Measurements from ENCODE around the gene AP2A2.
A peak's percentile ranks its signal among the peaks of the same experiment; 100 is the strongest.

The AP2A2 gene

DNA sequence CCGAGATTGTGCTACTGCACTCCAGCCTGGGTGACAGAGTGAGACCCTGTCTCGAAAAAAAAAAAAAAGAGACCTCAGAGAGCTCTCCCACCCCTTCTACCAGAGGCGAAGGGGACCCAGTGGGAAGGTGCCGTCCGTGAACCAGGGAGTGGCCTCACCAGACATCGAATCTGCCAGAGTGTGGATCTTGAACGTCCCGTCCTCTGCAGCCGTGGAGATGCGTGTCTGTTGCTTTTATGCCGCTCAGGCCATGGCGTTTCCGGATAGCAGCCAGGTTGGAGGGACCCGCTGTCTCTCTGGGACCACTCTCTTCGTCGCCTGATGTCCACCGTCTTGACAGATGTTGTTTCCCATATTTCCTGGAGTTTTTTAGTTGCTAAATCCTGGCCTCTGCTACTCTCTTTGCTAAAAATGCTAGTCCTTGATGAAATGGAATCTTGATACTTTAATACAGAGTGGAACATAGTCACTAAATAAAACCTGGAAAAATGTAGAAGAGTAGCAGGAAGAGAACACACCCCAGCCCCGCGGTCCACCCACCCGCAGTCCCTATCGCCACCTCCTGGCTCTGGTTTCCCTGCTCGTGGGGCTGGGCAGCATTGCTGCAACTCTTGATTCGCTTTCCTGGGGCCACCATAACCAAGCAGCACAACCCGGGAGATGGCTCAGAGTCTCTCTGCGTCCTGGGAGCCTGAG is 122.9 kb downstream of the AP2A2 start:
- no peak for DNase-seq (ENCODE audit: extremely low read depth, low read depth)
- TF ChIP-seq, protein P1, sequence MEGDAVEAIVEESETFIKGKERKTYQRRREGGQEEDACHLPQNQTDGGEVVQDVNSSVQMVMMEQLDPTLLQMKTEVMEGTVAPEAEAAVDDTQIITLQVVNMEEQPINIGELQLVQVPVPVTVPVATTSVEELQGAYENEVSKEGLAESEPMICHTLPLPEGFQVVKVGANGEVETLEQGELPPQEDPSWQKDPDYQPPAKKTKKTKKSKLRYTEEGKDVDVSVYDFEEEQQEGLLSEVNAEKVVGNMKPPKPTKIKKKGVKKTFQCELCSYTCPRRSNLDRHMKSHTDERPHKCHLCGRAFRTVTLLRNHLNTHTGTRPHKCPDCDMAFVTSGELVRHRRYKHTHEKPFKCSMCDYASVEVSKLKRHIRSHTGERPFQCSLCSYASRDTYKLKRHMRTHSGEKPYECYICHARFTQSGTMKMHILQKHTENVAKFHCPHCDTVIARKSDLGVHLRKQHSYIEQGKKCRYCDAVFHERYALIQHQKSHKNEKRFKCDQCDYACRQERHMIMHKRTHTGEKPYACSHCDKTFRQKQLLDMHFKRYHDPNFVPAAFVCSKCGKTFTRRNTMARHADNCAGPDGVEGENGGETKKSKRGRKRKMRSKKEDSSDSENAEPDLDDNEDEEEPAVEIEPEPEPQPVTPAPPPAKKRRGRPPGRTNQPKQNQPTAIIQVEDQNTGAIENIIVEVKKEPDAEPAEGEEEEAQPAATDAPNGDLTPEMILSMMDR (IDR thresholded peaks at IDR 0.05; ENCODE audit: low read depth, low read length), result no peak

DNA sequence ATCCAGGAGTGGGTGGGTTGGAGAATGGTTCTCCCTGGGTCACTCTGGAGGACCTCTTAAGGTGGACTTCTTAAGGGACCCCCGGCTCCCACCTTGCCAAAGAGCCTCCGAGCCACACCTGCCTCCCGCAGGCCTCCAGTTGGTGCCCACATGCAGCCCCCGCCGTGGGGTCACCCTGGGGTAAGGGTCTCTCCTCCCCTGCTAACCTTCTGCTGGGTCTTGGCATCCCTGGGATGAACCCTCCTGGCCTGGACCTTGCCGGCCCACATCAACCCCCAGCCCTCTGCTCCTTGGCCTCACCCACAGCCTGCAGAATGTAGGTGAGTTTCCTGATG is 123.4 kb downstream of the AP2A2 start:
- TF ChIP-seq, protein P1 (IDR thresholded peaks at IDR 0.05; ENCODE audit: low read depth, low read length), result no peak
- no peak for DNase-seq (ENCODE audit: extremely low read depth, low read depth)

DNA sequence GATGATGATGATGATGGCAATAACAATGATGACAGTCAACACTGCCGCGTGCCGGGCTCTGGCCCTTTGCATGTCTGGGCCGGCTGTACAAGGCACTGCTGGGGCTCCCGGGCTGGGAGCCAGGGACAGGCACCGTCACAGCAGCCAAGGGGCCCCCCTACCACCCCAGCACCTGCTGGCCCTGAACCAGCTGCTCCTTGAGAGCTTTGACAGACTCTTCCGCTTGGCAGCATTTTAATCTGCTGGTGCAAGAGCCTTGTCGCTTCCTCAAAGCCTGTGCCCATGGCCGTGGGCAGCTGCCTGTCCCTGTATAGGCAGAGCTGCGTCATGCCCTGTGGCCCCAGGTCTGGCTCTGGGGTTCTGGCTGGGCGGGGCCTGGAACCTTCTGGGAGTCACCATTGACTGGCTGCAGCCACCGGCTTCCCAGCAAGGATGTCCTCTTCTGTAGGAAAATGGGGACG is 123.8 kb downstream of the AP2A2 start:
- TF ChIP-seq, protein P1 (IDR thresholded peaks at IDR 0.05; ENCODE audit: low read depth, low read length), result no peak
- no peak for DNase-seq (ENCODE audit: extremely low read depth, low read depth)

DNA sequence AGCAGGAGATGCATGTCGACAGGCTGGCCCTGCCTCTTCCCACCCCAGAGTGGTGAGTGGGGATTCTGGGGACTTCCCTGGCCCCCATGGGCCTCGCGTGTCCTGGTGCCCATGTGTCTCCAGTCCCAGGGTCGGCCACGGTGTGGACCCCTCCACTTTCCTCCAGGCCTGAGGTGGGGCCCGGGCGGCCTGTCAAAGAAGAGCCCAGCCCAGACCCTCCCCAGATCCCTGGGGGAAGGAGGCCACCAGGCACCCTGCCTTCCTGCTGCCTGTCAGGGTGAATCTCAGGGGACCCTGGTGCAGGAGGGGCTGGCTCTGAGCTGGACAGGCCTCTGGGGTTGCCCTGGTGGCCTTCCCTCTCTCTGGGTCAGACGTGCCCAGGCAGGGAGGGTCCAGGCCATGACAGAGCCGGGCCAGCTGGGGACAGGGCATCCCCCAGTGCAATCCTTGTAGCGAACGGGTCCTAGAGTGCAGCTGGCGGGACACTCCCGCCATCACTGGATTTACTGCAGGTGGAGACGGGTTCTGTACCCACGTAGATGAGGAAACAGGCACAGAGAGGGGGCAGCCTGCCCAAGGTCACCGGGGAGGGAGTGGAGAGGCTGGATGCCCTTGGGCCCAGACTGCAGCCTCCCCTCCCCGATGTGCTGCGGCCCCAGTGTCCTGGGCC is 124.4 kb downstream of the AP2A2 start:
- TF ChIP-seq, protein P1 (IDR thresholded peaks at IDR 0.05; ENCODE audit: low read depth, low read length), result no peak
- DNase-seq (ENCODE audit: extremely low read depth, low read depth), result no peak

DNA sequence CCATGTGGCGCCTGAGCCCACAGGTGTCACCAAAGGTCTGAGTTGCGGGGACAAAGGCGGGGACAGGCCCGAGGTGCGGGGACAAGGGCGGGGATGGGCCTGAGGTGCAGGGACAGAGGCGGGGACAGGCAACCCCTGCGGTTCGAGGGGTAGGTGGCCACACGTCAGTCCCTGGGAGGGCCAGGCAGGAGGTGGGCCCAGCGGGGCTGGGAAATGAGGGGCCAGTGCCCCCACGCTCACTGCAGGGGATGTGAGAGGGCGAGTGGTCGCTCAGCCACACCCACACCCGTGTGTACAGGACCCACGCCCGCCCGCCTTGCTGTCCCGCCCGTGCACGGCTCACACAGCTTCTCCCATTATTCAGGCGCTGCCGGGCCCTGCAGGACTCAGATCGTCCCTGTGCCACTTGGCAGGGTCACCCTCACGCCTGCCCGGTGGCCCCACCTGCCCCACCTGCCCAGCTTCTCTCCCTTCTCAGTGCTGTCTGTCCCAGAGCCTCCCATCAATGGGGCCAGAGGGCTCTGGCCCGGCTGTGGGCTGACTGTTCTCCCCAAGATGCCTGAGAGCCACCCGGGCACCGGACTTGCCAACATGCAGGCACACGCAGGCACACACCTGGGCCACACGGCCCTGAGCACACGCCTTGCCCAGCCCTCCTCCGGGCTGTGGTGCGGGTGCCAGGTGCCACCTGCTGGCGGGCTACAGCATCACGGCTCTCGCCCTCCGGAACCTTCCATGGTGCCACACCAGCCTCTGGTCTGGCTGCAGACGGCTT is 125.1 kb downstream of the AP2A2 start:
- peak; percentile 10 for DNase-seq (ENCODE audit: extremely low read depth, low read depth)

DNA sequence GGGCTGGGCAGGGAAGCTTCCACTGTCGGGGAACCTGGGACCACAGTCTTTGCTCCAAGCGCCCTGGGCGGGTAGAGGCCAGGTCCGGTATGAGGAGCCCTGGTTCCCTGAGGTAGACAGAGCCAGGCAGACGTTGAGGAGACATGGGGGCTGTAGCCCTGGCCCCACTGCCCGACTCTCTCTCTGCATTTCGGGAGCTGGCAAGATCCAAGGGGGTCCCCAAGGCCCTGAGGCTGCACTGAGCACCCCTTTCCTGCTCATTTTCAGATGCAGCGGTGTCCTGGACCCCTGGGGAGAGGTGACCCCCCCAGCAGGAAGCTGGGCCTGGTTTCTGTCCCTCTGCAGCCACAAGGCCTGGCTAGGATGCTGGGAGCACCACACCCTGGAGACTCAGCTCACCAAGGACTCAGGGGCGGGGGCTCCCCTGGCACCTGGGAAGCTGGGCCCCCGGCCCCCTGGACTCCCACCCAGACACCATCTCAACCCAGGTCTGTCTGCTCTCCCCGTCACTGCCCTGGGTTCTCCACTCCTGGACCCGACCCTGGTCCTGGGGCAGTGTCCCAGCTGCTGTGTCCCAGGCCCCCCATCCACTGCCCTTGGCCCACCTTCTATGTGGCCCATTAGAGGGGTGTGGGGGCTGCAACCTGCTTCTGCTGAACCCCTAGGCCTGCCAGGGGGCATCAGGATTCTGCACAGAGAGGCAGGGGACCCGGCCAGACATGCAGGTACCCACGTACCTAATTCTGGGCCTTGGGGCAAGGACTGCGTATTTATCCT is 125.9 kb downstream of the AP2A2 start:
- TF ChIP-seq, protein P1 (IDR thresholded peaks at IDR 0.05; ENCODE audit: low read depth, low read length), result no peak
- DNase-seq (ENCODE audit: extremely low read depth, low read depth), result no peak

More for the DNA sequence above, 125.1 kb downstream of the AP2A2 start:
- TF ChIP-seq, protein P1 (IDR thresholded peaks at IDR 0.05; ENCODE audit: low read depth, low read length), result peak; percentile 87

Data from AG09319 (cell line).